HG02588 (cell line): ENCODE data around the gene BICD1.
A peak's percentile ranks its signal among the peaks of the same experiment; 100 is the strongest.
"Not testable (repeated sequence)": the region's sequence is repeated elsewhere in the genome, so short reads cannot be mapped to it uniquely, and the experiment has no call there.

ENCODE experiments used
- ATAC-seq: cut with Tn5 transposase; IDR thresholded peaks from one replicate; pipeline ENCODE4 v1.9.1; 2021; ENCODE audit warnings: mild to moderate bottlenecking, moderate library complexity; ENCODE audit not compliant: unreplicated experiment

Gene BICD1

DNA sequence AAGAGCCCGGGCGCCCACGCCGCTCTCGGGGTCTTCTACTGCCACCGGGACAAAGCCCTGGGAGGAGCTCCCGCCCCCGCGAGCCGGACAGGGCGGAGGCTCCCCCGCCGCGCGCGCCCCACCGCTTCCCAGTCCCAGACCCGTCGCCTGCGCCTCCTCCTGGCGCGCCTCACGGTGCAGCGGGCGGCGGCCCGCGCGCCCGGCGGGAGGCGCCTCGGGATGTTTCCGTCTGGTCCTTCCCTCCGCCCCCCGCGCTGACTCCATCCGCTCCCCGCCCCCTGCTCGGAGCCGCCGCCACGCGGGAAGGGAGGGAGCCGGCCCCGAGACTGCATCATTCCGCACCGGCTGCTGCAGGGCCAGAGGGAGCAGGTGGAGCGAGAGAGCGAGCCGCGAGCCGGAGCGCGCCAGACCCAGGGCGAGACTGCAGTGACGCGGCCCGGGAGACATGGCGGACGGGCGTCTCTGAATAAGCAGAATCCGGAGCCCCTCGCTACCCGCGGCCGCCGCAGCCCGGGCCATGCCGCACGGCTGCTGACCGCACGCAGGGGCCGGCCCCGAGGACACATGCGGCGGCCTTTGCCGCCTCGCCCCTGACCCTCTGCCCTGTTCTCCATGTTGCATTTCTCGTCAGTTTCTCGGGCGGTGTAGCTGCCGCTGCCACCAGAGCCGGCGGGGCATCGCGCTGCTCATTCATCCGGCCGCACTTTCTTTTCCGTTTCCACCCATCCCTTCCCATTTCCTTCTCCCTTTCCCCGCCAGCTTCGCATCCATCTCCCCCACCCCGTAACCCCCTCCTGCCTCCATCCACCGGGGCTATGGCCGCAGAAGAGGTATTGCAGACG lies at the start of gene BICD1:
Gene BICD1, plus strand, starts transcription at position 331 of the 842 bp plus-strand sequence. Its CDS starts 485 bp downstream, at position 816.
- ATAC-seq: peak; percentile 79

DNA sequence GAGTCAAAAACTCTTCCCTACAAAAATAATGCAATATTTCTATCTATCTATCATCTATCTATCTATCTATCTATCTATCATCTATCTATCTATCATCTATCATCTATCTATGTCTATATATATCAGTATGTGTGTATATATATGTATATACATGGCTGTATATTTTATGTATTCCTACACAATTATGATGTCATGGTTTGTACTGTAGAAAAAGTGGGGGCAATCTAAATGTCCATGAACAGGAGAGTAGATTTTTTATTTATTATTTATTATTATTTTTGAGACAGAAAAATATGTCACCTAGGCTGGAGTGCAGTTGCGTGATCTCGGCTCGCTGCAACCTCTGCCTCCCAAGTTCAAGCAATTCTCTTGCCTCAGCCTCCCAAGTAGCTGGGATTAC lies 45.6 kb upstream of the BICD1 start:
- no peak for ATAC-seq

DNA sequence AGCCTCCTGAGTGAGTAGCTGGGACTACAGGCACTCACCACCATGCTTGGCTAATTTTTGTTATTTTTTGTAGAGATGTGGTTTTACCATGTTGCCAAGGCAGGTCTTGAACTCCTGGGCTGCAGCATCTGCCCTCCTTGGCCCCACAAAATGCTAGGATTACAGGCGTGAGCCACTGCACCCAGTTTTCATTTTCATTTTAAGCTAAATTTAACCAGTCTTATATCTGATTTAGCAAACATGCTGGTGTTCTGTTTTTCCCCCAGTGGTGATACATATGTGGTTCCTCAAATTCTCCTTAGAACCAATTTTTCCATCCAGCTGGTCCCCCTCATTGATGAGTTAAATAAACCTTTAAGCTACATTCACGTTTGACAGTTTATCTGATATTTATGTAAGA lies 43.8 kb upstream of the BICD1 start:
- ATAC-seq: no peak

DNA sequence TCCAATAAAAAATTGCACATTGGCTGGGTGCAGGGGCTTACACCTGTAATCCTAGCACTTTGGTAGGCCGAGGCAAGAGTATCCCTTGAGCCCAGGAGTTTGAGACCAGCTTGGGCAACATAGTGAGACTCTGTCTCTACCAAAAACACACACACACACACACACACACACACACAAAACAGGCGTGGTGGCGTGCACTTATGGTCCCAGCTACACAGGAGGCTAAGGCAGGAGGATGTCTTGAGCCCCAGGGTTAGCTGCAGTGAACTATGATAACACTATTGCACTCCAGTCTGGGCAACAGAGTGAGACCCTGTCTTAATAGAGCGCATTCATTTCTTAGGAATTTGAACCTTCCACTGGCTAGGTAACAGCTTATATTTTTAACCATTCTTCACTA lies 42.9 kb upstream of the BICD1 start:
- ATAC-seq: no peak

GRCh38 chr12:32066206-32066605 lies 40.4 kb upstream of the BICD1 start:
- ATAC-seq: no peak

DNA sequence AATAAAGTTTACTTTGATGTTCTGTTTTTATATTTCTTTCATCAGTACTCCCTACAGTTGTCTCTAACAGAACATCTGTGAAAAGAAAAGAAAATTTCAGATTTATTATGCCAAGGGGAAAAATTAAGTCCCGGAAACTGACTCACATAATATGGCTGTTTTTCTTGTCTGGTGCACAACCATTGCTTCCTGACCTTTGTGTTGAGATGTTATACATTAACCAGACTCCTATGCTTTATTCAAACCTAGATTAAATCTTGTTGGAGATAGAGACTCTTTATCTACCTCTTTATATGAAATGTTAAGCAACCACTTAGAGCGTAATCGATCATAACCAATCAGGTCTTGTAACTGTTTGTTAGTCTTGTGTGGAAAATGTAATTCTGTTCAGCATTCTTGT lies 37.6 kb upstream of the BICD1 start:
- no peak for ATAC-seq

- no peak for ATAC-seq
Observed at GRCh38 chr12:32069731-32070130, 36.9 kb upstream of the BICD1 start.

- ATAC-seq: no peak
Observed at GRCh38 chr12:32070370-32070769, 36.3 kb upstream of the BICD1 start.

GRCh38 chr12:32072102-32072501 lies 34.5 kb upstream of the BICD1 start:
- ATAC-seq: no peak

DNA sequence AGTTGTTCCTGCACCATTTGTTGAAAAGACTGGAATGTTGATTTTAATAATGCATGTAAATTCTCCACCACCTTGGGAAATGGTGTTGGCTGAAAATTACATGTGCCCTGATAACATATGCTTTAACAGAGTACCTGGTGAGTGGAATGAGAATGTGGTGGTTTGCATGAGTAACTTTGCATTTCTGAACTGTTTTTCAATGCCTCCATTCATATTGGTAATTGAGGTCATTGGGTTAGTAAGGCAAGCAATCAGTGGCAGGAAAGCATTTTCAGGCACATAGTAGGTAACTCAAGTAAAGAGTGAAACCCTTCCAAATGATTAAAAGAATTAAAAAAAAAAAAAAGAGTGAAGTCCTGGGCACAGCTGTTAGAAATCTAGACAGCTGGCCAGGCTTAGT lies 32.2 kb upstream of the BICD1 start:
- ATAC-seq: no peak

DNA sequence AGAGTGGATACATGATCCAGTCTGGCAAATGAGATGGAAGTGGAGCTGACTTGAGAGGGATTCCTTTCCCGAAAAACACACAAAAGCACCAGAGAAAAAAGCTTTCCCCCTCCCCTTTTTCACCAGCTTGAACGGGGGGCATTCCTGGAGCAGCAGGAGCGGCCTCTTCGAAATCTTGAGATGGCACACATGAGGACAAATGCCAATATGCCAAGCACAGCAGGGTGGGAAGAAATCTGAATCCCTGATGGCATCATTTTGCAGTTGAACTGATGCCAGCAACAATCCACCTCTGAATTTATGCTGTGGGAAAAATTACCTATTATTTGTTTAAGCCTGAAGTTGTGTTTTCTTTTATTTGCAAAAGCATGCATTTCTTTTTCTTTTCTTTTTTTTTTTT lies 29.7 kb upstream of the BICD1 start:
- no peak for ATAC-seq

- no peak for ATAC-seq
Observed at GRCh38 chr12:32080435-32080834, 26.2 kb upstream of the BICD1 start.

DNA sequence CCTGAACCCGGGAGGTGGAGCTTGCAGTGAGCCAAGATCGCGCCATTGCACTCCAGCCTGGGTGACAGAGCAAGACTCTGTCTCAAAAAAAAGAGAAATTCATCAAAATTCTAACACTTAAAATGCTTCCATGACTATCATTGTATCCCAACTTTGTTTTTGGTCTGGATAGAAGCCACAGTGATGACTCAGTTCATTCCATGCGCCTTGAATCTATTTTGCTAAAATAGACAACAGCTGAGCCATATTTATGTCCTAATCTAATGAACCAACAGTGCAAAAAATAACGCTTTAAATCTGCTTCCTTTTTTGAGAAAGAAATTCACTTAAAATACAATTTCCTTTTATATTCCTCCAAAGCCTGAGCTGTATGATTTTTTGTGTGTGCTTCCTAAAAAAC lies 23.2 kb upstream of the BICD1 start:
- ATAC-seq: no peak

DNA sequence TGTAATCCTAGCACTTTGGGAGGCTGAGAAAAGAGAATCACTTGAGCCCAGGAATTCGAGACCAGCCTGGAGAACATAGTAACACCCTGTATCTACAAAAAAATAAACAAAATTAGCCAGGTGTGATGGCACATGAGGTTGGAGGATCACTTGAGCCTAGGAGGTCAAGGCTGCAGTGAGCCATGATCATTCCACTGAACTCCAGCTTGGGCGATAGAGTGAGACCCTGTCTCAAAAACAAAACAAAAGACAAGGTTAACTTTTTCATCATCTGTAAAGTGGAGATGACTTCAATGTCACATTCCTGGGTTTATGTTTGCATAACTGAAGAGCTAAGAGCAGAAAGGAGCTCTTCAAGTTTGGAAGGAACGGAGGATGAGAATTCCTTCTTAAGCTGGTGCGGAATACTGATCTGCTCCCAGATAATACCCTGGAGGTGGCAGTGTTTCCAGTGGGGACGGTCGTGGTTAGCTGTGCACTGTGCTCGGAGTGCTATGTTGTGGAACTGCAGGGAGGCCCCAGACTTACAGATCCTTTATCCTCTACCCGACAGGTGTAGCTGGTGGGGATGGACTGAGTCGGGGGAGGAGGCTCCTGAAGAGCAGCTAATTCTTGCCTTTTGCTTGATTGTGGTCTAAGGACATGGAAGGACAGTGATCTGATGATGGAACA lies 22.5 kb upstream of the BICD1 start:
- ATAC-seq: no peak

DNA sequence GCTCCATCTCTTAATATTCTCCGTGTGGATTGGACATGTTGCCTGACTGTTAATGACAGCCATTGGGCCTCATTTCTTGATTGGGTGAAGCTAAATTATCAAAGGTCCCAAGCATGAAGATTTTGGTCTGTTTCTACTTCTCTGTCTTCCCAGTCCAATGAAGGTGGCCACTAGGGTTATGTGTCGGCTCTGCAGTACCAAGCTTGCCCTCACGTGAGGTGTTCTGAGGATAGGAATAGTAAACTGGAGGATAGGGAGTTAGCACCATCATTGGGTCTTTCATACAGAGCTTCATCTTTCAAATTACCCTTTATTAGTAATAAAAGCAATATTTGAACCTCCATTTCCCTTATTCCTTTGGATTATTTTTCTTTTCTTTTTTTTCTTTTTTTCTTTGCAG lies 21.9 kb upstream of the BICD1 start:
- ATAC-seq: no peak

GRCh38 chr12:32087306-32087705 lies 19.3 kb upstream of the BICD1 start:
- ATAC-seq: peak; percentile 51

DNA sequence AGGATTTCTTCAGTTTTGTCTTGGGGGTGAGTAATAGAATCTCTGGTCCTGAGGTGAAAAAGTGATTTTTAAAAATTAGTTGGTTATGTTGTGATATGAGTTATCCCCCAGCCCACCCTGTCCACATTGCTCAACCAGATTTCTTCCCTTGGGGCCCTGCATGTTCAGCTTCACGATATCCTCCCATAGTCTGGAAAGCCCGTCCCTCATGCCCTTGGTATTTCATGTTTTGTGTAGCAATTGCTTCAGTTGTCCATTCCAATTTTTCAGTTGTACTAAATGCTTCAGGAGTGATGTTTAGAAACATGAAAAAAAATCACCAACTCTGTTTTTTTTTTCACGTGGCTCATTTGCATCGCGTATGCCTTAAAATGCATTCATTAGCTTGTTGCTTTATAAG lies 17.5 kb upstream of the BICD1 start:
- ATAC-seq: no peak

DNA sequence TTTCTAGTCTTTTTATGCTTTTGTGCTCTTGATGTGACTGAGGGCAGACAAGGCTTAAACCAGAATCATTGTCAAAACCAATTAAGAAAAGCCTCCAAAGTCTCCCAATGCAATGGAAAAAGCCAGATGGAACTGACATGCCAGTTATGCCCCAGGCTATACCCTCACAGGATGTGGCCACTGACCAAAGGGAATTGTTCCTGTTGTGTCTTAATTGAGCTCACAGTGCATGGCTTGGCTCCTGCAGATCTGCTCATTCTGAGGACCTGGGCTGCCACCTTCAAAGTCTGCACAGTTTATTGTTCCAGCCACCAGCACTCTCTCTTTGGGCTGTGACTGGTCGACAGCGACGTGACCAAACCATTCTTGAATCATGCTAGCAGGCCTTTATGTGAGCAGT lies 17.1 kb upstream of the BICD1 start:
- no peak for ATAC-seq

DNA sequence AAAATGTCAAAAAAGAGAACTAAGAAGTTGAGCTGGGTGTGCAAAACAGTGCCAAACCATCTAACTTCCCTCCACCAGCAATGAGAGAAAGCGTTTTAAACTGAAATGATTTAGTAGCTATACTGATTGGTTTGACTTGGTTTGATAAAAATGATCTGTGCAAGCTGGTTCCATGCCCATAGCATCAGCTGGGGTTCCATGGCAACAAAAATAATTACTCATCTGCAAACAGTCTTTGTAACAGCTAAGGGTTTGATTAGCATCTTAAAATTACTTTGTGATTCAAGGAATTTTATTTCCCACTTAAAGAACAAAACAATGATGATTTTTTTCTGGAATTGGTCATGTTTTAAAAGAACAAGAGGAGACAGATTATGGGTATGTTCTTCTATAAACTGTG lies 15.0 kb upstream of the BICD1 start:
- no peak for ATAC-seq

GRCh38 chr12:32098112-32098511 lies 8.5 kb upstream of the BICD1 start:
- no peak for ATAC-seq

- ATAC-seq: not testable (repeated sequence)
Observed at GRCh38 chr12:32099275-32099674, 7.4 kb upstream of the BICD1 start.

- no peak for ATAC-seq
Observed at GRCh38 chr12:32100361-32100760, 6.3 kb upstream of the BICD1 start.
